DMS114 treated with DMSO at 0.1 percent for 48 hours (cell line): ENCODE data around the gene TRABD2B.

Experiments used
- DNase-seq: peaks from one replicate; lab custom pipeline; 2025; ENCODE audit not compliant: unreplicated experiment; lab: John Stamatoyannopoulos, UW

The TRABD2B gene

DNA sequence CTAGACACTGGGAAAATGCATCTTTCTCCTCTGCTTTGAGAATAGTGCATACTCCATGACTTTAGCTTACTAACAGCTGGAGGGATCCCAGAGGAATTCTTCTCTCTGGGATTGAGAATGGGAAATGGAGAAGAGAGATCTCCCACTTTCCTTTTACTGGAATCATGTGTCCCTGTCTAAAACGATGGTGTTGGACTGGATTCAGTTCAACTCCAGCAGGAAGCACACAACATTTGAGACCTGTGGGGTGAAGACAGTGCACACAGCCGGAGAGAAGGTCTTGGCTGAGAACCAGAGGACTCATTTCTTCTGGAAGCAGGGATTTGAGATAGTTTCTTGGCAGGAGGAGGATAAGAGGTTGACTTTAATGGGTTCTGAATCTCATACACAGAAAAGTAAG, 58.7 kb downstream of the TRABD2B start:
- no peak for DNase-seq

DNA sequence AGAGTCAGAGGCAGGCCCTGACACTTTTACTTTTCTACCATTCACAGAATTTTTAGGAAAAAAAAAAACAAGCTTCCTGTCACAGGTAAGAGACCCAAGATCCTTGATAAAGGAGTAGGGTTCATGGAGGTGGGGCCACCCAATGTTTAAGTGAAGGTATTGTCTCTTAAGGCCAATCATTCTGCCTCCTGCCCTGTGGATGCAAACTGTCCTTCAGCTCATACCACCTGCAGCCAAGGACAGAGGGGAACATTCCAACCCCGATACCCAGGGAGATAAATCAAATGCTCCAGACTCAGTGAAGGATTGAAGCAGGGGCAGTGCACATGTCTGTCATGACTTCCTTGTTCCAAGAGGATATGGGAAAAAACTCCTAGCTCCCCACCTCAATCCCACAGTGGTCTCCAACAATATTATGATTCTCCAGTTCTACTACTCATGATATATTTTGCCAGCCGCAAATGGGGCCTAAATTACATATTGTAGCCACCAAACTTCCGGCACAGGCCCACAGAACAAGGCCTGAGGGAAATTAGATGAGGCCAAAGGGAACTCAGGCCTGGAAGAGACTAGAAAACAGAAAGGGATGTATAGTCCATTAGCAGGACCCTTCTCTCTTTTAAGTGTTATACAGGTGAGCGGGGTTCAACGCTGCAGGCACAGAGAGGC, 59.5 kb downstream of the TRABD2B start:
- DNase-seq = no peak

DNA sequence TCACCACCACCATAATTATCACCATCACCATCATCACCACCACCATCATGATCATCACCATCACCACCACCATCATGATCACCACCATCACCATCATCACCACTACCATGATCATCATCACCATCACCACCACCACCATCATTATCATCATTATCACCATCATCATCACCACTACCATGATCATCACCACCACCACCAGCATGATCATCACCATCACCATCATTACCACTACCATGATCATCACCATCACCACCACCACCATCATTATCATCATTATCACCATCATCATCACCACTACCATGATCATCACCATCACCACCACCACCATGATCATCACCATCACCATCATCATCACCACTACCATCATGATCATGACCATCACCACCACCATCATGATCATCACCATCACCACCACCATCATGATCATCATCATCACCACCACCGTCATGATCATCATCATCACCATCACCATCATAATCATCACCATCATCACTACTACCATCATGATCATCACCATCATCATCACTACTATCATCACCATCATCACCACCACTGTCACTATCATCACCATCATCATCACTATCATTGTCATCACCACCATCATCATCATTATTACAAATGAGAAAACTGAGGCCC, 60.2 kb downstream of the TRABD2B start:
- DNase-seq = no peak

DNA sequence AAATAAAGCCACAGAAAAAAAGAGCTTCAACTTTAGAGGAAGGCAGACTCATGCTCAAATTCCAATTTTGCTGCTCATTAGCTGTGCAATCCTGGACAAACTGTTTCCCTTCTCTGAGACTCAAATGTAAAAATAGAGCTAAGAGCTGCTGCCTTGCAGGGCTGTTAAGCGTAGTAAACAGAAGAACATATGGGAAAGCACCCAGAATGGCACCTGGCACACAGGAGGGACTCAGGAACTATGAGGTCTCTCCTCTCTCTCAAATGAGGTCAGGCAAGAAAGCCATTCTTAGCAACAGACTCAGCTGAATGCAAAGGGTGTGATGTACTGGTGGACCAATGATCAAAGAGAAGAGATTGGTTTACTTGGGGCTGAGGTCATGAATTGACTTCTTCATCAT, 61.3 kb downstream of the TRABD2B start:
- no peak for DNase-seq

- no peak for DNase-seq
Observed at GRCh38 chr1:47935163-47935562, 62.0 kb downstream of the TRABD2B start.

- DNase-seq = no peak
Observed at GRCh38 chr1:47934243-47934805, 62.9 kb downstream of the TRABD2B start.

- no peak for DNase-seq
Observed at GRCh38 chr1:47932743-47933142, 64.4 kb downstream of the TRABD2B start.

DNA sequence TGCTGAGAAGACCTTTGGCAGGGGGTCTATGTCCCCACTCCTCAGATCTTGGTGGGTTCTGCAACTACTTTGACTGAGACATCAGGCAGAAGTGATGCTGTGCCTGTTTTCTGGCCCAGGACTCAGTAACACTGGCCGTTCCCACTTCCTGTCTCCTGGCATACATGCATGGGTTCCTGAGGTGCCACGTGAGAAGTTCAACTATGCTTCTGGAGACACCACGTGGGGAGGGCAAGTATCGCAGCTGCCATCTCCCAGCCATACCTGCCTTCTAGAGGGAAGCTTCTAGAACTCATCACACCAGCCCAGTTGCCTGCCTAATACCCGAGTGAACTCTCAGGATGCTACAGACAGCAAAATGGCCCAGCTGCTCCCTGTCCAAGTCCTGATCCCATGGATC, 65.8 kb downstream of the TRABD2B start:
- DNase-seq = no peak

- no peak for DNase-seq
Observed at GRCh38 chr1:47930210-47930840, 66.9 kb downstream of the TRABD2B start.

GRCh38 chr1:47927165-47927564, 70.0 kb downstream of the TRABD2B start:
- no peak for DNase-seq

DNA sequence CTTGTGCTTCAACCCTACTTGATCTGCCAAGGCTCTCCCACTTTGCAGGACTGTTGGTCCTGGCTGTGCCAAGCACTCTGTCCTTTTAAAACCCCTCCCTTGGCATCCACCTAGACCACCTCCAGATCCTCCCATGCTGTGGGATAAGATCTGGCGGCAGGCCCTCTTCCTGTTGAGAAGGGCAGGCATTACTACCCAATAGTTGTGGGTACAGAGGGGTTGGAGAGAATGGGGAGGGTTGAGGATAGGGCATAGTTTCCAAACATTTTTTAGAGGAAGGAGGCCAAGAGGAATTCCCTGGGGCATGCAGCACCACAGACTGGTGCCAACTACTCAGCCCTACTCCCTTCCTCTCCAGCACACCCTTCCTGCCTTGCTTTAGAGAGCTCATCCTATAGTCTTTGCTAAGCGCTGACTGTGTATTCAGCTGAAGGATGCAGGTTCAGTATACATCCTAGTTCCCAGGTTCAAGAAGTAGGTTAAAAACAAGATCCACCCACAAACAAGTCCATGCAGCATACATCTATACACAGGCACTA, 70.7 kb downstream of the TRABD2B start:
- DNase-seq = no peak

DNA sequence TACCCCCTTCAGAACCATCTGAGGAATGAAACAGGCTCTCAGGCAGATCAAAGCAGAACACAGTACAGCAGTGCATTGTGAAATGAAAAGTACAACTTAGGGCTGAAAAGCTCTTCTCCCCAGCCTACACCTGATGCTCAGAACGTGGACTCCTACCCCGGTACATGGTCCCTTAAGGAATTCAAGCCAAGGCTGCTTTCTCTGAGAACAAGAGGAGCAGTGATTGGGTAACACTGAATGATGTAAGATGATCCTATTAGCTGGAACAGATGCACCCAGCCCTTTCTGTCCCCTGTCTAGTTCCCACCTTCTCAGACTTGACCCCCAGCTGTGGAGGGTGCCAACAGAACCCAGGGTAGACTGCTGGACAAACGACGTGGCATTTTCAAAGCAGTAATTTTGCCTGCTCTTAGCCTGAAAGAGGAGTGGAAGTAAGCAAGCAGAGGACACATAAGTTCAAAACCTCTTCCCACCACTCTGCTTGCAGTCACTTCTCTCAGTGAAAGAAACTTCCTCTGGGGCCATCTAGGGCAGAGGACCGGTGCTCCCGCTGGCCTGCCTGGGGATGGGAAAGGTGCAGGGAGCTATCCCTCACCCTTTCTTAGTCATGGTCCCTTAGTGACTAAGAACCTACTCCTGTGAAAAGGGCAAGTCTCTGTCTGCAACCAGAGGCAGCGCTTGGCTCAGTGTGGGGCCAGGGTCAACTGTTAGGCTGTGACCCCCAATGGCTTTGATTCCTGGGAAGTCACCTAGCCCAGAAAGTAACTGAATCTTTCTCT, 72.7 kb downstream of the TRABD2B start:
- no peak for DNase-seq

- DNase-seq = no peak
Observed at GRCh38 chr1:47921935-47922415, 75.2 kb downstream of the TRABD2B start.

GRCh38 chr1:47919113-47919833, 77.9 kb downstream of the TRABD2B start:
- no peak for DNase-seq

DNA sequence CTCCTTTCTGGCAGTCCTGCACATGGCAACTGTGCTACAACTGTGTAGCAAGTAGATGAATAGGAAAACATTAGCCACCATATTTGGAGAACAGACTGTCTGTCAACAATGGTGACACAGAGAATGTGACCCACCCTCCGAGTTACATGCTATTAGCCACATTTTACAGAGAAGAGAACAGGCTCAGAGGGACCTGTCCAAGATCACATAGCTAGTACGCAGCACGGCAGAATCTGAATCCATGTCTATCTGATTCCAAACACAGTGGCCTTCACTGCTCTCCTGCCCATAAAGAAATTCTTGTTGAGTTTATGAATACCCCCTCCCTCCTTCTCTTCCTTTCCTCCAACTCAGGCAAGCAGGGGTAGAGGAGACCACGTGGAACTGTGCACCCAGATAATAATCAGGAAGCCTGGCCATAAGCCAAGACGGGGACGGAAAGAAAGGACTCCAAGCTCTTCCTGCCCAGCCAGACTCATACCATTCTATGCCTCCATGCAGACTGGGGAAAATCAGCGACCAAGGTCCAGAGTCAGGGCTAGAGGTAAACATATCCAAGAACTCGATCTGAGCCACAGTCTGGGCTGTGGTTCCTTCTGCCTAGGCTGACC, 78.8 kb downstream of the TRABD2B start:
- DNase-seq = no peak

GRCh38 chr1:47917687-47918086, 79.5 kb downstream of the TRABD2B start:
- no peak for DNase-seq

GRCh38 chr1:47915677-47916353, 81.4 kb downstream of the TRABD2B start:
- no peak for DNase-seq

GRCh38 chr1:47914952-47915676, 82.1 kb downstream of the TRABD2B start:
- DNase-seq = no peak
